ENCODE results near the gene ZFPM1. TPM values are rescaled to one million over a fixed set of nuclear protein-coding genes. Genes with fewer than 3 reads are reported as not detected.

ZFPM1 gene
- total RNA-seq, 1 donor from 2014 or later: 11.1 TPM

DNA sequence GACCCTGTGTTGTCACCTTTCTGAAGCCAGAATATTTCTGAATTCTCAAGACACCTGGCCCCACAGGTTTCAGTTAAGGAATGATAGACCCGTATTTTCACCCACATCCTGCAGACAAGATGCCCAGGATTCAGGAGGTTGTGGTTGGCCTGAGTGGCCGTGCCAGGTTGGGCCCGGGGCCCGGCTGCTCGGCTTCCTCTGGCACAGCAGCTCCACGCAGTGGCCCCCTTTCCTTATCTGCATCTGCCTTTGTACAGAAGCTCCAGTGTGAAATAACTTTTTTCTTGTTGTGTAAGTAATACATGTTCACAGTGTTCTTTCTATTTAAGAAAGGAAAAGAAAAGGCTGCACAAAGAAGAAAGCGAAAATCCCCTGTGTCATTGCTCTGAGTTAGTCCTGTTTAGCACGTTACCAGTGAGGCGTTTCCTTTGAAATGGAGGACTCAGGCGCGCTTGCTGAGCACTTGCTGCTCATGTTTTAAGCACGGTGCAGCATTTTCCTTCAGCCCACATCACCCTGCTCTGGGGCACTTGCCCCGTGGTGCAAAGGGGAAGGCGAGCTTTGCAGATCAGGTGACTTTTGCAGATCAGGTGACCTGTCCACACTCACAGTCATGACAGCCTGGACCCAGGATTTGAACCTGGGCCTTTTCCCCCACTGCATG is 130.0 kb downstream of the ZFPM1 start:
- TF ChIP-seq, protein P1, sequence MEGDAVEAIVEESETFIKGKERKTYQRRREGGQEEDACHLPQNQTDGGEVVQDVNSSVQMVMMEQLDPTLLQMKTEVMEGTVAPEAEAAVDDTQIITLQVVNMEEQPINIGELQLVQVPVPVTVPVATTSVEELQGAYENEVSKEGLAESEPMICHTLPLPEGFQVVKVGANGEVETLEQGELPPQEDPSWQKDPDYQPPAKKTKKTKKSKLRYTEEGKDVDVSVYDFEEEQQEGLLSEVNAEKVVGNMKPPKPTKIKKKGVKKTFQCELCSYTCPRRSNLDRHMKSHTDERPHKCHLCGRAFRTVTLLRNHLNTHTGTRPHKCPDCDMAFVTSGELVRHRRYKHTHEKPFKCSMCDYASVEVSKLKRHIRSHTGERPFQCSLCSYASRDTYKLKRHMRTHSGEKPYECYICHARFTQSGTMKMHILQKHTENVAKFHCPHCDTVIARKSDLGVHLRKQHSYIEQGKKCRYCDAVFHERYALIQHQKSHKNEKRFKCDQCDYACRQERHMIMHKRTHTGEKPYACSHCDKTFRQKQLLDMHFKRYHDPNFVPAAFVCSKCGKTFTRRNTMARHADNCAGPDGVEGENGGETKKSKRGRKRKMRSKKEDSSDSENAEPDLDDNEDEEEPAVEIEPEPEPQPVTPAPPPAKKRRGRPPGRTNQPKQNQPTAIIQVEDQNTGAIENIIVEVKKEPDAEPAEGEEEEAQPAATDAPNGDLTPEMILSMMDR (conservative IDR thresholded peaks at IDR 0.05): no peak
- no peaks in the 10 kb centered on the region for H3K4me1 Mint-ChIP-seq
- no peaks in the 10 kb centered on the region for H3K27me3 Mint-ChIP-seq (ENCODE audit: low read depth)
- DNase-seq (ENCODE audit: low read depth, low spot score): no peak
- H3K9me3 Mint-ChIP-seq: no peaks in the 10 kb centered on the region
- H3K4me3 Mint-ChIP-seq: no peak overlapping the region
- no peak overlapping the region for H3K27ac Mint-ChIP-seq (ENCODE audit: unreplicated experiment)
- H3K36me3 Mint-ChIP-seq (ENCODE audit: low read depth): no peaks in the 10 kb centered on the region

DNA sequence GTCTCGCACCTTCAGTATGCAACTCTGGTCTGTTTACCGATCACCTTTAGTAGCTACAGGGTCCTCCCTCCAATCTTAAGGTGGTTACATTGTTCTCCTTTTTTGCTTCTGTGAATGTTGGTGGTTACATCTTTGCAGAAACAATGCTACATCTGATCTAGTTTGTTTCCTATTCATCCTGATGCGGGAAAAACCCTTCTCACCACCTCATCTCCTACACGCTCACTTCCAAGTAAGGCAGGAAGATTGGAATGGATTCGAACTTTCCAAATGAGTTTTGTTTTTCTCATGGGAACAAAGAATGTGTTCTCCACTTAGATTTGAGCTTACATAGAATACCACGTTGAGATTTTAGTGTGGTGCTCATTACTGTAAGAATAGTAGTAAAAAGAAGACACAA is 131.6 kb downstream of the ZFPM1 start:
- H3K27me3 Mint-ChIP-seq (ENCODE audit: low read depth): no peaks in the 10 kb centered on the region
- H3K27ac Mint-ChIP-seq (ENCODE audit: unreplicated experiment): no peak overlapping the region
- H3K9me3 Mint-ChIP-seq: no peaks in the 10 kb centered on the region
- no peak for DNase-seq (ENCODE audit: low read depth, low spot score)
- TF ChIP-seq, protein P1 (conservative IDR thresholded peaks at IDR 0.05): no peak
- no peak overlapping the region for H3K4me3 Mint-ChIP-seq
- H3K36me3 Mint-ChIP-seq (ENCODE audit: low read depth): peaks cover 7% of the 10 kb centered on the region
- no peaks in the 10 kb centered on the region for H3K4me1 Mint-ChIP-seq

DNA sequence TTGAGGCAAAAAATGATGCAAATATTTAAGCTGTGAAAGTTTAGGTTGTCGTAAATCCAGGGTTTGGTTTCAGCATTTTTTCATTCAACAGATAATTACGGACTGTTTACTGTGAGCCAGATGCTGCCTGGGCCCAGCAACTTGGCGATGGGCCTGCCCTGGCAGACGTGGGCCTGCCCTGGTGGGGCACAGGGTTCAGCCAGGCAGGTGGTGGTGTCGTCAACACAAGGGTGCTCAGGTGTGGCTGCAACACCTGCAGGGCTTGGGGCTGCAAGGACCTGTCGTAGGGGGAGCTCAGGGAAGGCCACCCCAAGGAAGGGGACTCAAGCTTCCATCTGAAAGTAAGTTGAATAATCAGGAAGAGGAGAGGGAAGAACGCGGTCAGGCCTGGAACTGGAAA is 132.2 kb downstream of the ZFPM1 start:
- TF ChIP-seq, protein P1 (conservative IDR thresholded peaks at IDR 0.05): no peak

DNA sequence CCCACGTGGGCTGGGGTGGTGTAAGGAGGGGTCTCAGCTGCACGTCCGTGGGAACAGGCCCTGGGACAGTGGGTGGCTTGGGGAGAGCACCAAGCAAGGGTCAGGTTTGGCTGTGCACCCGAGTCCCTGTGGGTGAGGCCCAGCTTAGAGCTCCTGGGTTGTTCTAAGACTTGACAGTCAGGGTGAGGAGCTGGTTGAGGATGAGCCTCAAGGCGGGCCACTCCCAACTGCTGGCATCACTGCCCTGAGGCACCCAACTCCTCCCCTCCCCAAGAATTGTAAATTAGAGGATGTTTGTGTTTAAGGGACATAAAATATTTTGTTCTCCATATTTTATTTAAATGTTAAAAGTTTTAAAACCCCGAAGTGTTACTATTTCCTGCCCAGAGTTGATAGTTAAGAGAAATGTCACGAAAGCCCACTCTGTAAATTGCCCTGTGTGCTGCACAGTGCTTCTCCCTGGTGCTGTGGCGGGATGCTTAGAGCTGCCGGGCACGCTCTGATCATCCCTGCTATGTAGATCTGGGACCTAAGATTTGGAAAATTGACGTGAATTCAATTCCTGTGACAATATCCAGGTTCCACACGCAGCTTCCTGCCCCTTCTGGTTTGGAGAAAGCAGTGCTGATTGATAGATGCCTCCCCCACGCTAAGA is 133.0 kb downstream of the ZFPM1 start:
- no peaks in the 10 kb centered on the region for H3K9me3 Mint-ChIP-seq
- TF ChIP-seq, protein P1 (conservative IDR thresholded peaks at IDR 0.05): no peak
- H3K27me3 Mint-ChIP-seq (ENCODE audit: low read depth): no peaks in the 10 kb centered on the region
- no peak overlapping the region for H3K4me3 Mint-ChIP-seq
- peaks cover 7% of the 10 kb centered on the region for H3K36me3 Mint-ChIP-seq (ENCODE audit: low read depth)
- no peak overlapping the region for H3K27ac Mint-ChIP-seq (ENCODE audit: unreplicated experiment)
- no peaks in the 10 kb centered on the region for H3K4me1 Mint-ChIP-seq
- DNase-seq (ENCODE audit: low read depth, low spot score): no peak

More for the DNA sequence above, 132.2 kb downstream of the ZFPM1 start:
- H3K36me3 Mint-ChIP-seq (ENCODE audit: low read depth): peaks cover 7% of the 10 kb centered on the region
- no peaks in the 10 kb centered on the region for H3K27me3 Mint-ChIP-seq (ENCODE audit: low read depth)
- no peaks in the 10 kb centered on the region for H3K9me3 Mint-ChIP-seq
- H3K4me1 Mint-ChIP-seq: no peaks in the 10 kb centered on the region
- H3K27ac Mint-ChIP-seq (ENCODE audit: unreplicated experiment): no peak overlapping the region
- no peak overlapping the region for H3K4me3 Mint-ChIP-seq
- DNase-seq (ENCODE audit: low read depth, low spot score): no peak

Small RNA genes within 50 kb of the gene (microRNA-seq; reads per million reads assigned to microRNA genes)
- gene MIR5189: 1.8 reads per million

Other genes starting within 250 kb of the ZFPM1 start
- 0.52 and 0.58 TPM in 2 replicates for gene ZNF469, start 70.3 kb upstream of the ZFPM1 start, total RNA-seq
- 88.5 and 90.4 TPM in 2 replicates for gene ZC3H18, start 117.1 kb downstream of the ZFPM1 start, total RNA-seq
- 0.23 TPM in 1 of 2 replicates, not detected in the other for gene IL17C, start 185.3 kb downstream of the ZFPM1 start, total RNA-seq
- gene CYBA, start 197.8 kb downstream of the ZFPM1 start, total RNA-seq: 22.0 and 22.3 TPM in 2 replicates
- 171 and 196 TPM in 2 replicates for gene MVD, start 209.8 kb downstream of the ZFPM1 start, total RNA-seq
- not detected in 2 replicates for gene SNAI3, start 233.2 kb downstream of the ZFPM1 start, total RNA-seq

All from neural crest cell (in vitro differentiated cells).